HG02973 (cell line): ENCODE results near the gene TRIM2.
A peak's percentile ranks its signal among the peaks of the same experiment; 100 is the strongest.

ENCODE experiments used
- ATAC-seq: cut with Tn5 transposase; IDR thresholded peaks from one replicate; pipeline ENCODE4 v1.9.1; 2021; ENCODE audit warnings: moderate library complexity; ENCODE audit not compliant: unreplicated experiment

TRIM2 gene

DNA sequence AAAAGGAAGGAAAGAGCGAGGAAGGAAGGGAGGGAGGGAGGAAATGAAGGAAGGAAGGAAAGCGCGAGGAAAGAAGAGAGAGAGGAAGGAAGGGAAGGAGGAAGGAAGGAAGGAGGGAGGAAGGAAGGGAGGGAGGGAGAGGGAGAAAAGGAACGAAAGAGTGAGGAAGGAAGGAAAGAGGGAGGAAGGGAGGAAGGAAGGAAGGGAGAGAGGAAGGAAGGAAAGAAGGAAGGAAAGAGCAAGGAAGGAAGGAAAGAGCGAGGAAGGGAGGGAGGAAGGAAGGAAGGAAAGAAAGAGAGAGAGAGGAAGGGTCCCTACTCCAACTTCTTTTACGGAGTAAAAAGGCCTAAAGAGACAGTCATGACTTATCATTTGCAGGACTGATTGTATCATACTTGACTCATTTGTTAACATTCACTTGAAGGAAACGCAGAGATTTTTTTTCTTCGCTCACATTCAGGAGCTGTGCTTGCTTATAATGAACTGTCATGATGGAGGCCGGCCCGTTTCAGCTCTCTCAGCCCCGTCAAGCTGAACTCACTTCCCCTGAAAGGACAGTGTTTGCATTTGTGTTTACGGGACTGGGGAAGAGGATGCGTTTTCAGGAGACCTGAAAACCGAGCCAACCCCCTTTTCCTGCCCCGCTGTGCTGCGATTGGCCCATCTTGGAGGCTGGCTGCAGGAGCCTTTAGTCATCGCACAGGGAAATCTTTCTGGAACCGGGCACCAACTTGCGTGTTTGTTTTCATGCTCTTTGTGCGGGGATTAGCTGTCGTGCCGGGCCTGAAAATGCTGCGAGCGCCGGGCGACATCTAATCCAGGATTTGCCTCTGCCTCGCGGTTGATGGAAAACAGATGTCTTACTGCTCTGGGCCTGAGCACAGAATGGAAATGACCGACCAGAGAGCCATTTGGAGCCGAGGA is 17.8 kb downstream of the TRIM2 start:
- ATAC-seq = no peak

- peak; percentile 48 for ATAC-seq
Observed at GRCh38 chr4:153222707-153223426, 18.6 kb downstream of the TRIM2 start.

DNA sequence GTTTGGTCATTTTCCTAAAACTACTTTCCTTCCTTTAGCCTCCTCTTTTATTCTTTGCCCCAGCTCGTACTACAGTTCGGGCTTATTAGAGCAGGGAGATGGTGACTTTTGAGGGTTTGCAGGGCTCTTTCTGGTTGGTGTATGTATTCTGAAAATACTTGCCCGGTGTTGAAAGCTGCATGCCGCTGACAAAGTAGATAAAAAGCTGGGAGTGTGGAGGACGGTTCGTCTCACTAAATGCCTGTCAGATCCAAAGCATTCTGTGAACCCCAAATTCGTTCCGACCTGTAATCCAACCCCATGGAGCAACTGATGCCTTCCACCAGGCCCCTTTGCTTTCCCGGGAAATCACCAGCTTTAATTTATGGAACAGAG is 19.2 kb downstream of the TRIM2 start:
- no peak for ATAC-seq

DNA sequence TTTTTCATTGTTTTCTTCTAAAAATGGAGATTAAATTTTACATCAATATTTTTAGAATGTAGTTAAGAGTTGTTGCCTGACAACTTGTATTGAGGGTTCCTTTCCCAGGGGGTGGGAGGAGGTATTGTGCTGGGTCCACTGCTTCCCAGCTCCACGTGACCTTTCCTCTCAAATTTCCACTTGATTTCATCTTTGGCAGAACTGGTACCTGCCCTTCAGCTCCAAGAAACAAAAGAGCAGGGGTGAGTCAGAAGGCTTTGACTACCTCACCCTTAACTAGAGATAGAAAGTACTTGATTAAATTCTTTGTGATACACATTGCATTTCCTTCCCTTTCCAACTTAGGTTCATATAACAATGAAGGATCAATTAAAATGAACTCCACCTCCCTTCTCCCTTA is 19.7 kb downstream of the TRIM2 start:
- no peak for ATAC-seq

GRCh38 chr4:153224474-153224873 is 20.2 kb downstream of the TRIM2 start:
- no peak for ATAC-seq

DNA sequence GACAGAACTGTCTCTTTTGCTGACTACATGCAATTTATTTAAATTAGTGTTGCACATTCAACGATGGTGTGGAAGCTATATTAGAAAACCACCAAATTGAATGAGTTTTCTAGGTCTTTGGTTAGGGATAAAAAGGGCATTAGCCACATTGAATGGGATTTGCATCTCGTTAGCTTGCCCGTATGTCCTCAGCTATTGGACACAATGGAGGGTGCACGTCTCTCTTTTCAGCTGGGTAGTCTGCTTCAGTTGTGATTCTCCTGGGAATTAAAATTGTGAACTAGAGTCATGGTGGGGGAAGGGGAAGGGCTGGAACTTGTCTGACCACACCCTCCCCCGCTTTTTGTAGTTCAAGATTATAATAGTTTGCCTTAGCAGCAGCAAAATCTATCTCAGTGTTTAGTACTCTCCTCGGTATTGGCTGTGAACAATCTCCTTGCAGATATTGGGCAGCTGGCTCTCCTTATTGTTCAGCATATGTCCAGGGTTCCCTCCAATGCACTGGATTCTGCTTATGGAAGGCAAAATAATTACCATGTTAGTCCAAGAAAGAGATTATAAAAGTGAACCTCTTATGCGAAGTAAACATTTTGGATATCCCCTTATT is 23.3 kb downstream of the TRIM2 start:
- no peak for ATAC-seq

- ATAC-seq = no peak
Observed at GRCh38 chr4:153228512-153229140, 24.4 kb downstream of the TRIM2 start.

DNA sequence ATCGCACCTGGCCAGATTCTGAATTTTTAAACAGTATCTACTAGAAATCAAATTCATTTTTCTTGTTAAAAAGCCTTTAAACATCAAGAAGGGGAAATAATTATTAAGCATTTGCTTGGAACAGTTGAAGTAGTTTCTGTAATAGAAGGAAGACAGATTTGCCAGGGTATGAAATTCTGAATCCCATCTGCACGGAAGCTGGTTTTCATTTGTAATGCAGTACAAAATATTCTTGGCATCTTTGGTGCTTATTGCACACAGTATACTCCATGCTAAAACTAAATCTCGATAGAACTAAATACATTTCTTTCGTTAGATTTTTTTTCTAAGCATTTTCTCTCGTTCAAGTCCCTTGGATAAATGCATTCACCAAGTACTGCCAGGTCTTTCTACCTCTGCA is 25.3 kb downstream of the TRIM2 start:
- ATAC-seq = no peak

DNA sequence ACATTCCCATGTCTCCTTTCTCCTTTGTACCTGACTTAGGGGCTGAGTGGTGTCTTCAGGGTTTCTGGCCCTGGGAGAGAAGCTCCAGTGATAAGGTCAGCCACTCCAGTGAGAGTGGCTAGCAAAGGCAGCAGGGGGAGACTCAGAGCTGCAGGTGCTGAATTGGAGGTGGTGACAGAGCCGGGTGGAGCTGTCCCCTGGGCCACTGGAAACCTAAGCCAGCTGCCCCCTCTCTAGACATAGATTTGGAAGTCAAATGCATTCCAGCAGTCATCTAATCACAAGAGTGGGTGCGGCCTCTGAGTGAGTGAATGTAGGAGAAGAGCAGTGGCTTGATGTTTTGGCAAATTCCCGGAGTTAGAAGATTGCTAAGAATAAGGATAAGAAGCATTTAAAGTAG is 28.5 kb downstream of the TRIM2 start:
- ATAC-seq = no peak

DNA sequence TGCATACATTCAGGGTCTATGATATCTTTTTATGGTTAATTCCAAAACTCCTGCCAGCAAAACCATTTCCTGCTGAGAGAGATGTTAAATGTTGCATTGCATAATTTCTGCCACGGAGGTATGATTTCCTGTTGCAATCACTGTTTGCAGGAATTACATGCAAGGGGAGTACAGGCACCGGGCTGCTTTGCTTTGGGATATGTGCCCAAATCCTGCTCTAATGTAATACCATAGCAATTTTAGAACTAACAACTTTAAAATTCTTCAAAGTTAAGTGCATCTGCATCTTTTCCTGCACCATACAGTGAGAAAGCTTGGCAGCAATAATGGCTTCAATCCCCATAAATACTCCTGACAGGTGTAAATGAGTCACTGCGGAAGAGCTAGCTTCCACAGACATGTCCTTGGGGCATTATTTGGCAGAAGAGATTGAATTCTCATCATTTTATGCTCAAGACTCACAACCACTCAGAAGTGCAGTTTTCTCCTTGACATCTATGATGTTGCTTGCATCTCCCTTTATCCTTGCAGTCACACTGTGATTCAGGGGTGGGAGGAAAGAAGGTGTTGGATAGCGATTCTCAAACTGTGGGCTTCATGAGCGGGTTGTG is 29.6 kb downstream of the TRIM2 start:
- no peak for ATAC-seq

- ATAC-seq = no peak
Observed at GRCh38 chr4:153234885-153235284, 30.6 kb downstream of the TRIM2 start.

- no peak for ATAC-seq
Observed at GRCh38 chr4:153238135-153238919, 34.1 kb downstream of the TRIM2 start.

DNA sequence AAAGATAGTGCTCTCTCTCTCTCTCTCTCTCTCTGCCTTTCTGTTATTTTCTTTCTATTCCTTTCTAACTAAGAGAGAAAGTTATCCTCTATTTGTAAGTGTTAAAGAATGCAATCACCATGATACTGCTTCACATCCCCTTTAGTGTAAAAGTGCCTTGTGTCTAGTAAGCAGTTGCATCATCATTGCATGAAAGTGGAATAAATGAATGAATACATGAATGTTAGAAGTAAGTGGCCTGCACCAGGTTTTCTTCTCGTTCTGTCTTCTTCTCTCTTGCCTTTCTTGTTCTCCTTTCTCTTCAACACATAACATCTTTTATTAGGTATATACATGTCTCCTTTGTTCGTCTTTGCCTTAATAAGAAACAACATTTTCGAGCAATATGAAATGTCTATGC is 35.2 kb downstream of the TRIM2 start:
- no peak for ATAC-seq

DNA sequence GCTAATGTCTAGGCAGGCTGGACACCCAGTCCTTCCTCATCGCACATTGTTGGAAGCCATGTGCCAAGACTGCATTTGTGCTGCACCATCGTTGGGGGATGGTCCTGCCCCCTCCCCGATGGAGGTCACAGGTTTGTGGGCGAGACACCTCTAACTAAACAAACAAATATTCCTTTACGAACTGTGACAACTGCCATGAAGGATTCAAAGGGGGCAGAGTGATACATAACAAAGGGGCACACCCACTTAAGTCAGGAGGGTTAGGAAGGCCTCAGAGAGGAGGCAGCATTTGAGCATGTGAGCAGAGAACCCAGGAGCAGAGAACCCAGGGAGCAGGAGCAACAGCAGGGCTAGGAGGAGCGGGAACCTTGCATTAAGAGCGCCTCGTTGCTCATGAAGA is 37.1 kb downstream of the TRIM2 start:
- ATAC-seq = no peak

DNA sequence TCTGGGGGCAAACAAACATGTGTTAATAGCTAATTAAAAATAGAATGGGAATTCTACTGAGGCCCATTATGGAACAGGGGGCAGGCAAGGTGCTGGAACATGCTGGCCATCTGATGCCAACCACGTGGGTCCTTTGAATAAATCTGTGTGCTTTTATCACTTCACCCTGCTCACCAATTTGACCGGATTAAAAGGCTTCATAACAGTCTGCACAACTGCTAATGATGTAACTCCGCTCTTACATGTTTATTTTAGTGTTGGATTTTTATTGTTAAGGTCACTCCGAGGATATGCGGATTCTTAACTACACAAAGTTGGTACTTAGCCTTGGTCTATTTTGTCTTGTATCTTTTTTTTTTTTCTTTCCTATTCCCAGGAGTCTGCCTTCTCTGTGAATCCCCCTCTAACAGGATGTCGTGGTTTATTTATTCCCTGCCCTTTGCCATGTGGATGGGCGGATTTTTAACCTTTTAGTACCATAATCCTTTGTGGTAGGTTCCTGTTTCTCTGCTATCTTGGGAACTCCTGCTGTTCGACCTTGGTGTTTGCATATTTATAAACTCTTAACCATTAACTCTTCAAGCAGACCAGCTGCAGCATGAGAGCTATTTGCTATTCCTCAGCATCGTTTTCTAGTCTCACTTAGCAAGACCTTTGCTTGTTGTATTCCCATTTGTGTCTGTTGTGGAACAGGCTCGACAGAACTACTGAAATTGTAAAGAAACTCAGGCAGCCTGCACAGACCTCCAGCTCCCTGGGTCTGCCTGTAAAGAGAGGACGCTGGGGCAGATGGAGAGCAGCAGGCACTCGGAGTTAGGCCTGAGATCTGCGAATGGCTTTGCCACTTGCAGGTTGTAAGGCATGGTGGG is 38.0 kb downstream of the TRIM2 start:
- no peak for ATAC-seq

DNA sequence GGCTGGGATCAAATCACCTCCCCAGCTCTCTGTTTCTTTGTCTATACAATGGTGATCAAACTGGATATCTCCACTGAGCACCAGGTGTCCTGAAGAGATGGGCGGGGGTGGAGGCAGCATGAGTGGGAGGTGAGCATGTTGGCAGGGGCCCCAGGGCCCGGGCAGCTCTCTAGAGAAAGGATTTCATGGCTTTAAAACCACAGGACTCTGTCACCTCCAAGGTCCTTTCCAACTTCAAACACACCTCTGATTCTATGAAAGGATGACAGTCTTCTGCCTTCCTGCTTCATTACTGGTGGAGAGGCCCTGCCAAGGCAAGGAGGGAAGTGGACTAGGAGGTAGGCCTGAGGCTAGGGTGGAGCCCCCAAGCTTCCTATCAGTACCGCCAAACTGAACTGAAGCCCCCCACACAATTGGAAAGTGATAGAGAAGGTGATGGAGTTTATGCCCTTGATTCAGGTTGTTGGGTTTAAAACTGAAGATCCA is 38.6 kb downstream of the TRIM2 start:
- no peak for ATAC-seq

DNA sequence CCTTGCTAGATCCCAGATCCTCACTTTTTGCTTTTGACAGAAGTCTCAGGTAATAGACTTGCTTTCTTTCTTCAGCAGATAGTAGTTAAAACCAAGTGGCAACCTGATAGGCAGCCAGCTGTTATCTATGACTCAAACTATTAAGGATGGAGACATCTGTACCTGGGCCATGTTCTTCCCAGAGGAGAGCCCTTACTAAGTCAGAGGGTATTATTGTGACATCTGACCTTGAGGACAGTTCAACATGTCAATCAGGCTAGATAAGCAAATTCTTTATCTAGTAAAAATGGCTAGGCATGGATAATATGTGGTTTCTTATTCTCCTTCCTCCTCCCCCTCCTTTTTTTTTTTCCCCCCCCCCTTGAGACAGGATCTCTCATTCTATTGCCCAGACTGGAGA is 39.2 kb downstream of the TRIM2 start:
- no peak for ATAC-seq

DNA sequence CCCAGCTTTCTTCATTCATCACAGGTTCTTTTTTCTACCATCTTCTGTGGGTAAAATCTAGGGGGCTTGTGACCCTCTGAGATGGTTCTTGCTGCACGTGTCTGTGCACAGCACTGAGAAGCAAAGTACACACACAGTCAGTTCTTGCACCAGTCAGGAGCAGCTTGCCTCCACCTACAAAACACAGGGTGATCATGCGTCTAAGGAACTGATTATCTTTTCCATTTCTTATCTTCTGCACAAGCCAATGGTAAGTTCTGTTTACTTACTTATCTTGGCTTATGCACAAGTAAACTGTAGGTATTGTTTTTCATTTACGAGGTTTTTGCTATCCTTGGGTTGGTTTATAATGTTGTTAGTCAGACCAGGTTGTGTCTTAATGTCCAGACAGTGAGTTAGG is 40.7 kb downstream of the TRIM2 start:
- ATAC-seq = no peak

- no peak for ATAC-seq
Observed at GRCh38 chr4:153245775-153246174, 41.5 kb downstream of the TRIM2 start.
